Activated CD4-positive, alpha-beta T cell treated with anti-CD3 and anti-CD28 coated beads for 1 hour (primary cell): ENCODE measurements around the gene IRF2BP1.
"Not testable (repeated sequence)": the region's sequence is repeated elsewhere in the genome, so short reads cannot be mapped to it uniquely, and the experiment has no call there.

Experiments used
- DNase-seq: peaks from one replicate; pipeline ENCODE4 v3.0.0-alpha.2; 2020

Gene IRF2BP1

GRCh38 chr19:45881082-45881908 lies 4.6 kb downstream of the IRF2BP1 start:
- no peak for DNase-seq

- no peak for DNase-seq
Measured at GRCh38 chr19:45879971-45880370, 6.0 kb downstream of the IRF2BP1 start.

GRCh38 chr19:45879055-45879454 lies 6.9 kb downstream of the IRF2BP1 start:
- DNase-seq, result no peak

GRCh38 chr19:45878043-45878794 lies 7.7 kb downstream of the IRF2BP1 start:
- DNase-seq, result no peak

GRCh38 chr19:45876411-45877197 lies 9.3 kb downstream of the IRF2BP1 start:
- no peak for DNase-seq

GRCh38 chr19:45876161-45876410 lies 9.9 kb downstream of the IRF2BP1 start:
- DNase-seq, result no peak

- no peak for DNase-seq
Measured at GRCh38 chr19:45874620-45874966, 11.3 kb downstream of the IRF2BP1 start.

- no peak for DNase-seq
Measured at GRCh38 chr19:45873219-45873772, 12.6 kb downstream of the IRF2BP1 start.

GRCh38 chr19:45872095-45872919 lies 13.6 kb downstream of the IRF2BP1 start:
- no peak for DNase-seq

GRCh38 chr19:45870798-45871197 lies 15.1 kb downstream of the IRF2BP1 start:
- no peak for DNase-seq

GRCh38 chr19:45867241-45867640 lies 18.7 kb downstream of the IRF2BP1 start:
- not testable (repeated sequence) for DNase-seq

- DNase-seq, result no peak
Measured at GRCh38 chr19:45866400-45867176, 19.4 kb downstream of the IRF2BP1 start.

GRCh38 chr19:45865269-45865948 lies 20.5 kb downstream of the IRF2BP1 start:
- no peak for DNase-seq

GRCh38 chr19:45864629-45865082 lies 21.3 kb downstream of the IRF2BP1 start:
- no peak for DNase-seq

- no peak for DNase-seq
Measured at GRCh38 chr19:45863840-45864628, 21.9 kb downstream of the IRF2BP1 start, which contains the start of gene FOXA3. FOXA3 (plus strand) TSS chr19:45864326; CDS start chr19:45864457, 131 bp downstream.

GRCh38 chr19:45863335-45863839 lies 22.6 kb downstream of the IRF2BP1 start:
- no peak for DNase-seq

GRCh38 chr19:45862564-45863334 lies 23.2 kb downstream of the IRF2BP1 start, which contains the start of gene SYMPK:
SYMPK (minus strand) TSS chr19:45863147; CDS start chr19:45854495, 8,652 bp downstream.
- DNase-seq, result peak; percentile 98

- no peak for DNase-seq
Measured at GRCh38 chr19:45862271-45862563, 23.7 kb downstream of the IRF2BP1 start.
